HepG2 (cell line): ENCODE data around the gene PTGES. TPM values are rescaled to one million over a fixed set of nuclear protein-coding genes. Genes with fewer than 3 reads are reported as not detected.

Experiments
- ATAC-seq: fragments of 200-7000 bp; cut with Tn5 transposase; 3 replicates; pipeline ENCODE4 v1.9.1; 2020; ENCODE audit warnings: mild to moderate bottlenecking, moderate library complexity
- BruUV-seq: library from RNA; stranded (reverse); fragments of 400-500 nt; replicated peaks from 2 replicates; lab custom pipeline; 2021; lab: Mats Ljungman, UMichigan
- CTCF ChIA-PET: fragments of 300-600 bp; formaldehyde crosslinking; extraction: SDS; loops from one replicate; lab custom pipeline; 2021; ENCODE audit warnings: low total read pairs, inconsistent platforms, low intra/inter-chr PET ratio; lab: Yijun Ruan, JAX
- POLR2A ChIA-PET: fragments of 350-600 bp; sonication (Branson Sonifier 250); formaldehyde crosslinking; loops from one replicate; lab custom pipeline; 2020; ENCODE audit warnings: antibody characterized with exemption, inconsistent platforms; lab: Yijun Ruan, JAX
- DNase-seq: peaks from one replicate; pipeline ENCODE4 v3.0.0-alpha.2; 2015; ENCODE audit warnings: low spot score
- FAIRE-seq: peaks from 3 replicates; lab custom pipeline; 2011; peaks lifted over from hg19 to GRCh38; lab: Jason Lieb, UNC
- H2AFZ ChIP-seq: one replicate; pipeline ENCODE4 v1.6.1; 2011; ENCODE audit warnings: low read length, inconsistent platforms
- H3K27ac ChIP-seq: fragments of 300-600 bp; 3 replicates; pipeline ENCODE4 v1.8.0; 2011; ENCODE audit warnings: mixed run types, mild to moderate bottlenecking, mixed read lengths, low read length, inconsistent platforms; ENCODE audit not compliant: insufficient read depth; ENCODE audit errors: extremely low read length
- H3K27me3 ChIP-seq, 2 experiments: fragments of 200-600 bp in 1 of 2; 2 replicates in 1 of 2; 3 replicates in 1 of 2; pipeline versions ENCODE4 v1.6.0 to v1.8.0; 2011; ENCODE audit warnings: low read length in 2 of 2, mild to moderate bottlenecking in 2 of 2, moderate library complexity in 2 of 2, inconsistent platforms in 1 of 2; ENCODE audit not compliant: insufficient read depth in 2 of 2, control insufficient read depth in 1 of 2
- H3K36me3 ChIP-seq, 2 experiments: fragments of 200-600 bp in 1 of 2; replicated peaks in 1 of 2; 2 replicates in 1 of 2; 3 replicates in 1 of 2; pipeline versions ENCODE4 v1.5.1 to v1.8.0; 2011; ENCODE audit warnings: low read length in 2 of 2, inconsistent platforms in 1 of 2; ENCODE audit not compliant: insufficient read depth in 2 of 2, control insufficient read depth in 1 of 2
- H3K4me1 ChIP-seq: 2 replicates; pipeline ENCODE4 v1.5.1; 2012; ENCODE audit warnings: low read length, inconsistent platforms; ENCODE audit not compliant: insufficient read depth
- H3K4me2 ChIP-seq: 2 replicates; pipeline ENCODE4 v1.6.0; 2011; ENCODE audit warnings: low read depth, low read length, inconsistent platforms
- H3K4me3 ChIP-seq, 3 experiments: fragments of 200-600 bp in 1 of 3; sonication (generic), shearing (Covaris generic) in 1 of 3; replicated peaks in 1 of 3; 2 replicates each; pipeline ENCODE4 v1.5.1; 2011 to 2016; ENCODE audit warnings: low read length in 3 of 3, inconsistent platforms in 2 of 3, low read depth in 2 of 3, mild to moderate bottlenecking in 2 of 3, control low read depth in 1 of 3, mixed read lengths in 1 of 3; ENCODE audit not compliant: insufficient read depth in 1 of 3
- H3K79me2 ChIP-seq: one replicate; pipeline ENCODE4 v1.6.1; 2011; ENCODE audit warnings: low read length, inconsistent platforms; ENCODE audit not compliant: insufficient read depth
- H3K9ac ChIP-seq: 2 replicates; pipeline ENCODE4 v1.6.0; 2011; ENCODE audit warnings: mild to moderate bottlenecking, low read depth, low read length, inconsistent platforms; ENCODE audit not compliant: insufficient read depth
- H3K9me3 ChIP-seq: 2 replicates; pipeline ENCODE4 v1.5.1; 2012; ENCODE audit warnings: mild to moderate bottlenecking, low read length
- H4K20me1 ChIP-seq: 2 replicates; pipeline ENCODE4 v1.6.0; 2011; ENCODE audit warnings: inconsistent platforms, mild to moderate bottlenecking, low read length, moderate library complexity; ENCODE audit not compliant: insufficient read depth
- EED ChIP-seq: sonication (generic); formaldehyde crosslinking; IDR thresholded peaks from 2 replicates; pipeline ENCODE4 v1.5.0; 2020; ENCODE audit warnings: mild to moderate bottlenecking, missing genetic modification reagents
- ETV6 ChIP-seq: sonication (generic); formaldehyde crosslinking; conservative IDR thresholded peaks from 2 replicates; pipeline ENCODE4 v1.4.0; 2020; ENCODE audit warnings: missing genetic modification reagents
- GABPA ChIP-seq, 2 experiments: IDR thresholded peaks; 2 replicates each; pipeline ENCODE4 v1.6.1; 2011 to 2016; ENCODE audit warnings: low read depth in 2 of 2, low read length in 1 of 2, missing biosample characterization in 1 of 2, missing genetic modification characterization in 1 of 2
- GATAD2A ChIP-seq: IDR thresholded peaks from 2 replicates; pipeline ENCODE4 v1.6.1; 2016
- HDAC6 ChIP-seq: fragments of 200-600 bp; sonication (generic); IDR thresholded peaks from 2 replicates; pipeline ENCODE4 v1.7.0; 2017; ENCODE audit warnings: mild to moderate bottlenecking, antibody characterized with exemption, low read length, low read depth
- RARG ChIP-seq: sonication (generic); formaldehyde crosslinking; IDR thresholded peaks from 2 replicates; pipeline ENCODE4 v1.4.0; 2020; ENCODE audit warnings: low read depth, mild to moderate bottlenecking, missing genetic modification reagents
- XRCC5 ChIP-seq: fragments of 200-400 bp; formaldehyde crosslinking; optimal IDR thresholded peaks from 2 replicates; pipeline ENCODE3; 2017; ENCODE audit warnings: mild to moderate bottlenecking, low read length
- ZFP37 ChIP-seq: sonication (generic); formaldehyde crosslinking; IDR thresholded peaks from 2 replicates; pipeline ENCODE4 v1.4.0; 2020; ENCODE audit warnings: missing genetic modification reagents, borderline replicate concordance
- ZNF407 ChIP-seq: sonication (generic); formaldehyde crosslinking; IDR thresholded peaks from one replicate; pipeline ENCODE4 v1.5.1; 2020; ENCODE audit warnings: mild to moderate bottlenecking, missing genetic modification reagents; ENCODE audit errors: not compliant biosample characterization
- ZNF670 ChIP-seq: sonication (generic); formaldehyde crosslinking; IDR thresholded peaks from 2 replicates; pipeline ENCODE4 v1.8.0; 2022; ENCODE audit warnings: mild to moderate bottlenecking, missing genetic modification reagents, borderline replicate concordance
- ZNF839 ChIP-seq: sonication (generic); formaldehyde crosslinking; IDR thresholded peaks from 2 replicates; pipeline ENCODE4 v1.4.0; 2020; ENCODE audit warnings: missing genetic modification reagents, mild to moderate bottlenecking, borderline replicate concordance
- WGBS: methylation state at CpG from one replicate; pipeline ENCODE4 v1.1.6; 2017; ENCODE audit warnings: low lambda C conversion rate; 5-methylcytosine and 5-hydroxymethylcytosine counted together
- in situ Hi-C: cut with HindIII; loops from 2 replicates; pipeline ENCODE4 v1.10.0; 2017; ENCODE audit warnings: low pct_unique_long_range_greater_than_20kb; ENCODE audit not compliant: extremely low pct_ligation_motif_present
- intact Hi-C: fragments of 100-400 bp; cut with micrococcal nuclease; formaldehyde crosslinking; loops from one replicate; pipeline ENCODE4 v1.10.0; 2022; ENCODE audit not compliant: unreplicated experiment
- polyA plus RNA-seq, 8 experiments: library from polyadenylated mRNA; depleted of rRNA in 3 of 8; stranded (reverse) in 7 of 8; unstranded in 1 of 8; fragments of >200 nt; fragmentation: Illumina TruSeq in 4 of 8; extraction: Trizol in 4 of 8; gene quantifications; 2 replicates each; pipeline versions ENCODE4 v1.2.1 to v1.2.3, GENCODE V29; 2011 to 2016; ENCODE audit warnings: low read depth in 4 of 8, missing spikeins in 1 of 8, mixed read lengths in 1 of 8; ENCODE audit not compliant: insufficient read depth in 1 of 8
- total RNA-seq, 5 experiments: library from RNA; depleted of rRNA; stranded (reverse); fragments of >200 nt; fragmentation: Illumina TruSeq; extraction: Trizol; gene quantifications; 2 replicates each; pipeline ENCODE4 v1.2.3, GENCODE V29; 2016; ENCODE audit warnings: low read depth in 1 of 5
- TF ChIP-seq, protein P1 (sequence below): sonication (generic); formaldehyde crosslinking; IDR thresholded peaks from 2 replicates; pipeline ENCODE4 v1.8.0; 2022; ENCODE audit warnings: mild to moderate bottlenecking, missing genetic modification reagents, moderate library complexity

The PTGES gene
- total and polyA plus RNA-seq, 2 of the 13 experiments (the other 11 are each of a cell fraction or from before 2014, with no cell fraction given), result 0.07 TPM; not detected in 1

DNA sequence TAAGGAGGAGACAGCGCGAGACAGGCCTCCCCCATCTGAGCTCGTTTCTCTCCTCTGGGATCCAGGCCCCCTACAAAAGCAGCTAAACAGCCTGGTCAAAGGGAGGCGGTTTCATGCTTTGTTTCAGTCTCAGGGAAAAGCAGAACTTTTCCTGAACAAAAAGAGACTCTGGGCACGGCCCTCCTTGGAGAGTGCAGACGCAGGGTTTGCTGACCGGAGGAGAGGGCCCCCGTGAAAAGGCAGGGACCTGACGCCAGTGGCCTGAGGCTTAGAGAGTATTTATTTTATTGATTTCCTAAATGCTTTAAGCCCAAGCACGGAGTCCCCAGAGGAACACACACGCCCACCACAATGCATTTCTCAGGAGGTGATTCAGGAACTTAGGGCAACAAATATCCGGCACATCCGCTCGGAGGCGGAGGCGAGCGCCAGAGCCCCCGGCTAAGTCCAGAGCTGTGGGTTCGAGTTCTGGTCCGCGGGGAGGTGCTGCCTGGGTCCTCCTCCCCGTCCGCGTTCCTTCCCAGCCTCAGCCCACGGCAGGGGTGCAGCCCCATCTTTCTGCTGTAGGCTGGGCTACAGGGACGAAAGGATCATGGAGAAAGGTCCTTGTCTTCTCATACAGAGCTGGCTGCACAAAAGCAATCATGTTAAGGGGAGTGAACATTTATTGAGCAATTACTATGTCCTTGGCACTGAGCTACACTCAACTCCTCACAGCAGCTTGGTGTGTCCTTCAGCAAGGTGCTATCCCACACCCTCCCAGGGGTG lies 40.0 kb downstream of the PTGES start (continued):
- no peak for TF ChIP-seq ETV6 (CRISPR knock-in tag)
- no peak for TF ChIP-seq ZNF407

DNA sequence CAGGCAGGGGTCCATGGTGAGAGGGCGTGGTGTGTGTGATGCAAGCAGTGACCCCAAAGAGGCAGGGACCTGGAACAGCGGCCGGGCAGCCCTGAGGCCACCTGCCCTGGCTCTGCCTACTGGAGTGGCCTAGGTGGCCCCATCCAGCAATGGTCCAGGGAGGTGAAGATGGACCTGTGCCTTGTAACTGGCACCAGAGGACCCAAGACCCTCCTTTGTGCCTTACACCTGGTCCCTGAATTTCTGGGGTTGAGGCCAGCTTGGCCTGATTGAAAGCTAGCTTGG lies 42.7 kb downstream of the PTGES start:
- POLR2A ChIA-PET, result no interaction called here
- TF ChIP-seq GATAD2A, result no peak
- TF ChIP-seq ZNF839 (CRISPR knock-in tag), result no peak
- no peak for TF ChIP-seq EED (CRISPR knock-in tag)
- TF ChIP-seq ZFP37 (CRISPR knock-in tag), result no peak
- TF ChIP-seq ZNF670 (CRISPR knock-in tag), result no peak
- TF ChIP-seq GABPA (IDR thresholded peaks at IDR 0.05; ENCODE audit: low read depth, low read length), result no peak
- no peak for TF ChIP-seq GABPA (CRISPR knock-in tag; IDR thresholded peaks at IDR 0.05; ENCODE audit: low read depth)
- no peak for TF ChIP-seq RARG
- TF ChIP-seq HDAC6, result no peak
- TF ChIP-seq XRCC5, result no peak
- TF ChIP-seq, protein P1, sequence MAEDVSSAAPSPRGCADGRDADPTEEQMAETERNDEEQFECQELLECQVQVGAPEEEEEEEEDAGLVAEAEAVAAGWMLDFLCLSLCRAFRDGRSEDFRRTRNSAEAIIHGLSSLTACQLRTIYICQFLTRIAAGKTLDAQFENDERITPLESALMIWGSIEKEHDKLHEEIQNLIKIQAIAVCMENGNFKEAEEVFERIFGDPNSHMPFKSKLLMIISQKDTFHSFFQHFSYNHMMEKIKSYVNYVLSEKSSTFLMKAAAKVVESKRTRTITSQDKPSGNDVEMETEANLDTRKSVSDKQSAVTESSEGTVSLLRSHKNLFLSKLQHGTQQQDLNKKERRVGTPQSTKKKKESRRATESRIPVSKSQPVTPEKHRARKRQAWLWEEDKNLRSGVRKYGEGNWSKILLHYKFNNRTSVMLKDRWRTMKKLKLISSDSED (CRISPR knock-in tag), result no peak

More for the DNA sequence above, 42.7 kb downstream of the PTGES start:
- no peaks in the 10 kb centered on the region for H4K20me1 ChIP-seq
- ATAC-seq (no peak), DNase-seq (no peak), FAIRE-seq (no peak)
- WGBS, result 0% methylated on average over 1 of the region's 3 CpGs
- no peak overlapping the region for H3K4me2 ChIP-seq
- no peaks in the 10 kb centered on the region for H3K36me3 ChIP-seq
- no peak overlapping the region for H3K9ac ChIP-seq
- peaks cover 6 to 50% of the 10 kb centered on the region in 2 experiments; a peak in 4 of 5 replicates for H3K27me3 ChIP-seq
- CTCF ChIA-PET, result no interaction called here
- H3K27ac ChIP-seq, result no peak overlapping the region
- intact Hi-C loops (no loop called here), in situ Hi-C loops (no loop called here)
- no peaks in the 10 kb centered on the region for H3K79me2 ChIP-seq
- H3K4me3 ChIP-seq, result no peak overlapping the region
- H3K4me1 ChIP-seq, result no peaks in the 10 kb centered on the region
- no peaks in the 10 kb centered on the region for H3K9me3 ChIP-seq
- no peak overlapping the region for H2AFZ ChIP-seq
- no TSS peak for BruUV-seq
